IMR-90 (cell line): ENCODE results near the gene TMPRSS6. TPM values are rescaled to one million over a fixed set of nuclear protein-coding genes. Genes with fewer than 3 reads are reported as not detected.

Experiments used
- ATAC-seq: fragments of 200-7000 bp; cut with Tn5 transposase; 2 replicates; pipeline ENCODE4 v1.9.1; 2020; ENCODE audit warnings: low read depth, mild to moderate bottlenecking, moderate library complexity
- BruUV-seq: library from RNA; stranded (reverse); fragments of 400-500 nt; replicated peaks from 2 replicates; lab custom pipeline; 2021; lab: Mats Ljungman, UMichigan
- CTCF ChIA-PET: fragments of 300-600 bp; formaldehyde crosslinking; extraction: SDS; loops from one replicate; lab custom pipeline; 2021; ENCODE audit warnings: antibody characterized with exemption; lab: Yijun Ruan, JAX
- POLR2A ChIA-PET: fragments of 300-600 bp; sonication (Branson Sonifier 250); formaldehyde crosslinking; loops from one replicate; lab custom pipeline; 2022; ENCODE audit warnings: antibody characterized with exemption; ENCODE audit not compliant: unreplicated experiment; lab: Charles Lee
- DNase-seq: peaks from one replicate; pipeline ENCODE4 v3.0.0; 2013
- H2AFZ ChIP-seq: replicated peaks from 2 replicates; pipeline ENCODE3; 2013; ENCODE audit warnings: low read length, mild to moderate bottlenecking; ENCODE audit not compliant: poor library complexity
- H2AK5ac ChIP-seq: 2 replicates; pipeline ENCODE4 v1.6.1; 2013; ENCODE audit warnings: low read depth, low read length, inconsistent platforms
- H2AK9ac ChIP-seq: replicated peaks from 2 replicates; pipeline ENCODE3; 2013; ENCODE audit warnings: mild to moderate bottlenecking, low read depth, low read length, moderate library complexity; ENCODE audit not compliant: poor library complexity
- H2BK120ac ChIP-seq: 2 replicates; pipeline ENCODE4 v1.6.1; 2013; ENCODE audit warnings: low read depth, low read length, inconsistent platforms
- H2BK15ac ChIP-seq: 3 replicates; pipeline ENCODE4 v1.6.1; 2013; ENCODE audit warnings: low read depth, low read length, inconsistent platforms
- H2BK20ac ChIP-seq: 2 replicates; pipeline ENCODE4 v1.6.1; 2013; ENCODE audit warnings: low read depth, mild to moderate bottlenecking, inconsistent platforms, low read length, moderate library complexity
- H2BK5ac ChIP-seq: 2 replicates; pipeline ENCODE4 v1.6.1; 2013; ENCODE audit warnings: mild to moderate bottlenecking, low read depth, low read length, inconsistent platforms; ENCODE audit not compliant: poor library complexity, severe bottlenecking
- H3K14ac ChIP-seq: replicated peaks from 2 replicates; pipeline ENCODE4 v1.6.1; 2013; ENCODE audit warnings: low read depth, low read length, inconsistent platforms
- H3K18ac ChIP-seq: 2 replicates; pipeline ENCODE4 v1.6.1; 2013; ENCODE audit warnings: low read depth, low read length, control low read depth
- H3K23ac ChIP-seq: 2 replicates; pipeline ENCODE4 v1.6.1; 2013; ENCODE audit warnings: low read depth, low read length, inconsistent platforms
- H3K27ac ChIP-seq: 2 replicates; pipeline ENCODE4 v1.5.1; 2013; ENCODE audit warnings: mild to moderate bottlenecking, control low read depth, low read length; ENCODE audit not compliant: insufficient read depth
- H3K27me3 ChIP-seq: 2 replicates; pipeline ENCODE4 v1.6.1; 2013; ENCODE audit warnings: low read length; ENCODE audit not compliant: control insufficient read depth, insufficient read depth
- H3K36me3 ChIP-seq: 2 replicates; pipeline ENCODE4 v1.6.1; 2013; ENCODE audit warnings: low read length, mixed read lengths; ENCODE audit not compliant: control insufficient read depth, insufficient read depth
- H3K4ac ChIP-seq: 2 replicates; pipeline ENCODE4 v1.6.1; 2013; ENCODE audit warnings: low read depth, low read length, inconsistent platforms
- H3K4me1 ChIP-seq: 2 replicates; pipeline ENCODE4 v1.6.1; 2013; ENCODE audit warnings: low read length, mixed read lengths; ENCODE audit not compliant: control insufficient read depth, insufficient read depth
- H3K4me2 ChIP-seq: 2 replicates; pipeline ENCODE4 v1.6.1; 2013; ENCODE audit warnings: low read depth, mild to moderate bottlenecking, control low read depth, low read length, moderate library complexity
- H3K4me3 ChIP-seq: 2 replicates; pipeline ENCODE4 v1.5.1; 2013; ENCODE audit warnings: low read depth, mild to moderate bottlenecking, control low read depth, low read length, moderate library complexity; ENCODE audit not compliant: insufficient read depth
- H3K56ac ChIP-seq: 2 replicates; pipeline ENCODE4 v1.6.1; 2013; ENCODE audit warnings: low read length, inconsistent platforms; ENCODE audit not compliant: insufficient read depth; ENCODE audit errors: extremely low read depth
- H3K79me1 ChIP-seq, 2 experiments: 2 replicates each; pipeline ENCODE4 v1.6.1; 2013; ENCODE audit warnings: low read length in 2 of 2, inconsistent platforms in 1 of 2, low read depth in 1 of 2
- H3K9ac ChIP-seq: 2 replicates; pipeline ENCODE4 v1.6.1; 2013; ENCODE audit warnings: low read depth, low read length, control low read depth
- H3K9me1 ChIP-seq: 2 replicates; pipeline ENCODE4 v1.6.1; 2013; ENCODE audit warnings: low read length, inconsistent platforms; ENCODE audit not compliant: insufficient read depth
- H3K9me3 ChIP-seq: 2 replicates; pipeline ENCODE4 v1.6.1; 2013; ENCODE audit warnings: low read length; ENCODE audit not compliant: control insufficient read depth, insufficient read depth
- H4K20me1 ChIP-seq: 2 replicates; pipeline ENCODE4 v1.6.1; 2013; ENCODE audit warnings: low read length, inconsistent platforms; ENCODE audit not compliant: insufficient read depth
- H4K5ac ChIP-seq: 2 replicates; pipeline ENCODE4 v1.6.1; 2013; ENCODE audit warnings: mild to moderate bottlenecking, low read depth, low read length, control low read depth
- H4K8ac ChIP-seq, 2 experiments: 2 replicates each; pipeline ENCODE4 v1.6.1; 2013; ENCODE audit warnings: low read depth in 2 of 2, low read length in 2 of 2, control low read depth in 1 of 2, inconsistent platforms in 1 of 2
- H4K91ac ChIP-seq: 2 replicates; pipeline ENCODE4 v1.6.1; 2013; ENCODE audit warnings: low read depth, low read length, inconsistent platforms; ENCODE audit not compliant: insufficient read depth
- BHLHE40 ChIP-seq: fragments of 150-350 bp; IDR thresholded peaks from 2 replicates; pipeline ENCODE4 v1.6.1; 2016; ENCODE audit warnings: mild to moderate bottlenecking, low read depth, low read length
- CEBPB ChIP-seq: IDR thresholded peaks from 2 replicates; pipeline ENCODE4 v1.6.1; 2012; ENCODE audit warnings: low read depth, low read length, improper control_type of control experiment
- CHD1 ChIP-seq: IDR thresholded peaks from 2 replicates; pipeline ENCODE4 v1.6.1; 2012; ENCODE audit warnings: low read depth, low read length, improper control_type of control experiment
- CTCF ChIP-seq: conservative IDR thresholded peaks from 2 replicates; pipeline ENCODE4 v1.5.1; 2012; ENCODE audit warnings: mild to moderate bottlenecking, low read depth, low read length, improper control_type of control experiment
- ELK1 ChIP-seq: fragments of 150-350 bp; IDR thresholded peaks from 2 replicates; pipeline ENCODE4 v1.6.1; 2016; ENCODE audit warnings: low read depth, mild to moderate bottlenecking, low read length, moderate library complexity, borderline replicate concordance
- FOS ChIP-seq: fragments of 150-350 bp; IDR thresholded peaks from 2 replicates; pipeline ENCODE4 v1.6.1; 2016; ENCODE audit warnings: low read depth, low read length
- MAFK ChIP-seq: IDR thresholded peaks from 2 replicates; pipeline ENCODE4 v1.6.1; 2012; ENCODE audit warnings: low read depth, low read length, improper control_type of control experiment
- MAZ ChIP-seq: IDR thresholded peaks from 2 replicates; pipeline ENCODE4 v1.6.1; 2012; ENCODE audit warnings: low read depth, mild to moderate bottlenecking, low read length, improper control_type of control experiment, moderate library complexity, borderline replicate concordance
- MXI1 ChIP-seq: IDR thresholded peaks from 2 replicates; pipeline ENCODE4 v1.6.1; 2012; ENCODE audit warnings: low read depth, mild to moderate bottlenecking, low read length, moderate library complexity, borderline replicate concordance
- NFE2L2 ChIP-seq: fragments of 150-350 bp; IDR thresholded peaks from 2 replicates; pipeline ENCODE4 v1.6.1; 2016; ENCODE audit warnings: low read depth, mild to moderate bottlenecking, low read length
- POLR2A ChIP-seq: IDR thresholded peaks from 2 replicates; pipeline ENCODE4 v1.6.1; 2012; ENCODE audit warnings: mild to moderate bottlenecking, low read depth, low read length
- RAD21 ChIP-seq: IDR thresholded peaks from 2 replicates; pipeline ENCODE4 v1.6.1; 2012; ENCODE audit warnings: low read length, improper control_type of control experiment
- RCOR1 ChIP-seq: IDR thresholded peaks from 2 replicates; pipeline ENCODE4 v1.6.1; 2012; ENCODE audit warnings: mild to moderate bottlenecking, low read length, improper control_type of control experiment; ENCODE audit not compliant: insufficient replicate concordance
- RFX5 ChIP-seq: IDR thresholded peaks from 2 replicates; pipeline ENCODE4 v1.8.0; 2012; ENCODE audit warnings: low read depth, mild to moderate bottlenecking, low read length, moderate library complexity
- SMC3 ChIP-seq: fragments of 150-350 bp; IDR thresholded peaks from 2 replicates; pipeline ENCODE4 v1.6.1; 2016; ENCODE audit warnings: low read depth, mild to moderate bottlenecking, antibody characterized with exemption, low read length, moderate library complexity
- USF2 ChIP-seq: fragments of 150-350 bp; IDR thresholded peaks from 2 replicates; pipeline ENCODE4 v1.6.1; 2017; ENCODE audit warnings: mild to moderate bottlenecking, antibody characterized with exemption, low read length, low read depth
- WGBS, 2 experiments: methylation state at CpG; one replicate each; pipeline versions ENCODE4 v1.1.5 to v1.1.7; 2013; ENCODE audit warnings: missing lambda C conversion rate in 2 of 2; ENCODE audit not compliant: insufficient read length in 1 of 2; ENCODE audit errors: extremely low coverage in 2 of 2; 5-methylcytosine and 5-hydroxymethylcytosine counted together
- dilution Hi-C: fragments of 300-500 bp; cut with HindIII; formaldehyde crosslinking; loops from one replicate; pipeline ENCODE4 v1.14.3; 2018; ENCODE audit warnings: low sequenced_read_pairs; ENCODE audit not compliant: unreplicated experiment
- in situ Hi-C: fragments of 300-500 bp; cut with MboI; formaldehyde crosslinking; loops from 3 replicates; pipeline ENCODE4 v1.14.3; 2019; ENCODE audit warnings: low sequenced_read_pairs, inconsistent platforms, mixed read lengths
- intact Hi-C: fragments of 100-400 bp; cut with micrococcal nuclease; formaldehyde crosslinking; loops from 2 replicates; pipeline ENCODE4 v1.10.0; 2022
- polyA plus RNA-seq, 3 experiments: library from polyadenylated mRNA; depleted of rRNA; stranded (reverse); fragments of >200 nt; gene quantifications; 2 replicates each; pipeline ENCODE4 v1.2.3, GENCODE V29; 2012; ENCODE audit warnings: low replicate concordance in 1 of 3
- total RNA-seq: library from RNA; depleted of rRNA; stranded (reverse); fragments of >200 nt; gene quantifications from 2 replicates; pipeline ENCODE4 v1.2.3, GENCODE V29; 2012

TMPRSS6 gene
- total and polyA plus RNA-seq, 2 of the 4 experiments (the other 2 are of a cell fraction), result not detected

- Histone ChIP-seq H3K79me1 (peaks cover 7 to 14% of the 10 kb centered on the region in 2 experiments; a peak in 3 of 4 replicates), H2AFZ (no peak overlapping the region), H3K4ac (no peak overlapping the region), H2AK5ac (peak overlapping the region; percentile 31; the same call in 1 of the 2 replicates), H3K23ac (no peak overlapping the region), H4K8ac (no peak overlapping the region), H2BK15ac (no peak overlapping the region), H3K4me3 (no peak overlapping the region), H3K36me3 (no peaks in the 10 kb centered on the region; the same call in 1 of the 2 replicates), H3K4me1 (peaks cover 6% of the 10 kb centered on the region), H2BK20ac (no peak overlapping the region), H3K14ac (no peak overlapping the region), H4K20me1 (no peaks in the 10 kb centered on the region), H3K9me3 (no peaks in the 10 kb centered on the region), H3K9me1 (peaks cover 15% of the 10 kb centered on the region; the same call in 1 of the 2 replicates), H3K18ac (no peak overlapping the region), H3K9ac (no peak overlapping the region), H4K91ac (no peak overlapping the region), H2AK9ac (peak overlapping the region; percentile 24), H3K27ac (no peak overlapping the region), H2BK120ac (no peak overlapping the region), H4K5ac (no peak overlapping the region), H3K4me2 (no peak overlapping the region), H3K27me3 (peaks cover 2% of the 10 kb centered on the region; the same call in 1 of the 2 replicates), H2BK5ac (no peak overlapping the region), H3K56ac (no peak overlapping the region)
- in situ Hi-C loops (no loop called here), intact Hi-C loops (no loop called here), dilution Hi-C loops (no loop called here)
- WGBS, 2 experiments, result no CpG with 5 or more reads among the region's 6 CpGs
- BruUV-seq, result no TSS peak
- CTCF ChIA-PET, result no interaction called here
- ATAC-seq (0 out of 2 replicates have a peak, but pooled peaks have one; percentile 8), DNase-seq (peak; percentile 31)
- POLR2A ChIA-PET, result no interaction called here
- TF ChIP-seq RCOR1 (no peak), CTCF (no peak), BHLHE40 (no peak), RAD21 (no peak), CEBPB (no peak), POLR2A (no peak), MAFK (no peak), CHD1 (no peak), NFE2L2 (no peak), MAZ (no peak), ELK1 (no peak), FOS (no peak), MXI1 (no peak), USF2 (no peak), SMC3 (no peak), RFX5 (no peak)
Measured at GRCh38 chr22:37048133-37048532, 61.4 kb downstream of the TMPRSS6 start.
